Spleen (tissue), 7 donors: Measurements from ENCODE around the gene CCDC134.
"Not testable (repeated sequence)": the region's sequence is repeated elsewhere in the genome, so short reads cannot be mapped to it uniquely, and the experiment has no call there.

Experiments
- POLR2AphosphoS5 ChIP-seq, 3 donors: sonication (generic); formaldehyde crosslinking; IDR thresholded peaks; one replicate each; pipeline ENCODE4 v1.5.1; 2017; ENCODE audit warnings: antibody characterized with exemption in 3 of 3
- TF ChIP-seq, protein P1 (sequence below), 11 experiments: fragments of 200-600 bp in 7 of 11; fragments of 450-650 bp in 4 of 11; sonication (generic) in 4 of 11; IDR thresholded peaks in 8 of 11; conservative IDR thresholded peaks in 3 of 11; 1 replicate in 7 of 11; 2 replicates in 4 of 11; pipeline versions ENCODE4 v1.4.0 to v1.8.0; 2016 to 2021; ENCODE audit warnings: antibody characterized with exemption in 11 of 11, inconsistent platforms in 4 of 11, mild to moderate bottlenecking in 1 of 11
- donor health status: DM: no; HTN: no; CAD: no; lungs with moderate emphysema.
- donor health status: DM: no; HTN: no; CAD: no.
- donor health status: DM: no; HTN: no; CAD: no.

DNA sequence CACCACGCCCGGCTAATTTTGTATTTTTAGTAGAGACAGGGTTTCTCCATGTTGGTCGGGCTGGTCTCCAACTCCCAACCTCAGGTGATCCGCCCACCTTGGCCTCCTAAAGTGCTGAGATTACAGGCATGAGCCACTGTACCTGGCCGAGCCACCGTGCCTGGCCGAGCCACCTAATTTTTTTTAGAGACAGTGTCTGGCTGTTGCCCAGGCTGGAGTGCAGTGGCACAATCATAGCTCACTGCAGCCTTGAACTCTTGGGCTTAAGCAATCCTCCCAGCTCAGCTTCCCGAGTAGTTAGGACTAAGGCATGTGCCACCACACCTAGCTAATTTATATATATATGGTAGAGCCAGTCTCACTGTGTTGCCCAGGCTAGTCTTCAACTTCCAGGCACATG, 35.0 kb downstream of the CCDC134 start:
- TF ChIP-seq, protein P1, sequence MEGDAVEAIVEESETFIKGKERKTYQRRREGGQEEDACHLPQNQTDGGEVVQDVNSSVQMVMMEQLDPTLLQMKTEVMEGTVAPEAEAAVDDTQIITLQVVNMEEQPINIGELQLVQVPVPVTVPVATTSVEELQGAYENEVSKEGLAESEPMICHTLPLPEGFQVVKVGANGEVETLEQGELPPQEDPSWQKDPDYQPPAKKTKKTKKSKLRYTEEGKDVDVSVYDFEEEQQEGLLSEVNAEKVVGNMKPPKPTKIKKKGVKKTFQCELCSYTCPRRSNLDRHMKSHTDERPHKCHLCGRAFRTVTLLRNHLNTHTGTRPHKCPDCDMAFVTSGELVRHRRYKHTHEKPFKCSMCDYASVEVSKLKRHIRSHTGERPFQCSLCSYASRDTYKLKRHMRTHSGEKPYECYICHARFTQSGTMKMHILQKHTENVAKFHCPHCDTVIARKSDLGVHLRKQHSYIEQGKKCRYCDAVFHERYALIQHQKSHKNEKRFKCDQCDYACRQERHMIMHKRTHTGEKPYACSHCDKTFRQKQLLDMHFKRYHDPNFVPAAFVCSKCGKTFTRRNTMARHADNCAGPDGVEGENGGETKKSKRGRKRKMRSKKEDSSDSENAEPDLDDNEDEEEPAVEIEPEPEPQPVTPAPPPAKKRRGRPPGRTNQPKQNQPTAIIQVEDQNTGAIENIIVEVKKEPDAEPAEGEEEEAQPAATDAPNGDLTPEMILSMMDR (IDR thresholded peaks at IDR 0.05 in 8 of 11, conservative IDR thresholded peaks at IDR 0.05 in 3 of 11), result not testable (repeated sequence)
- TF ChIP-seq POLR2AphosphoS5 (IDR thresholded peaks at IDR 0.05), result not testable (repeated sequence)
